Frontal cortex (tissue), 4 donors: ENCODE data around the gene CLCN5. TPM values are rescaled to one million over a fixed set of nuclear protein-coding genes. Genes with fewer than 3 reads are reported as not detected.

ENCODE experiments used
- DNase-seq, 2 donors: peaks; one replicate each; pipeline ENCODE4 v3.0.0; 2012; ENCODE audit warnings: low spot score in 2 of 2
- FAIRE-seq: peaks from 2 replicates; lab custom pipeline; 2012; peaks lifted over from hg19 to GRCh38; lab: Jason Lieb, UNC
- total RNA-seq: library from RNA; depleted of rRNA; stranded (reverse); fragments of >200 nt; gene quantifications from one replicate; pipeline ENCODE4 v1.2.3, GENCODE V29; 2014
- donor health status: control.
- donor health status: control.
- donor health status: control.

Gene CLCN5
- total RNA-seq: 4.1 TPM

GRCh38 chrX:49922291-49923241, at the start of gene CLCN5:
Gene CLCN5 (plus strand): TSS chrX:49922596. CDS start chrX:49925299, 2,703 bp downstream.
- FAIRE-seq (no peak), DNase-seq (peak; percentile 75 to 77)

- no peak for FAIRE-seq
- peak in 1 of 2 donors; percentile 23 for DNase-seq
These were observed 45.6 kb upstream of the CLCN5 start for GRCh38 chrX:49876750-49877149.

- FAIRE-seq: no peak
- no peak for DNase-seq
These were observed 44.8 kb upstream of the CLCN5 start for GRCh38 chrX:49877397-49878101.

- FAIRE-seq (no peak), DNase-seq (no peak)
These were observed 44.1 kb upstream of the CLCN5 start for GRCh38 chrX:49878128-49878833.

GRCh38 chrX:49878834-49879655, 43.4 kb upstream of the CLCN5 start, which contains the start of gene USP27X:
Gene USP27X (plus strand): TSS chrX:49879484. CDS start chrX:49880308, 824 bp downstream.
- DNase-seq (peak; percentile 58 to 63), FAIRE-seq (no peak)

- FAIRE-seq (no peak), DNase-seq (peak in 1 of 2 donors; percentile 6)
These were observed 42.6 kb upstream of the CLCN5 start for GRCh38 chrX:49879656-49880277.

GRCh38 chrX:49880668-49881067, 41.7 kb upstream of the CLCN5 start:
- DNase-seq (no peak), FAIRE-seq (no peak)

GRCh38 chrX:49884290-49884862, 38.0 kb upstream of the CLCN5 start:
- DNase-seq (peak in 1 of 2 donors; percentile 21), FAIRE-seq (no peak)

- FAIRE-seq: no peak
- DNase-seq: no peak
These were observed 29.9 kb upstream of the CLCN5 start for GRCh38 chrX:49892542-49892941.

GRCh38 chrX:49896951-49897350, 25.4 kb upstream of the CLCN5 start:
- FAIRE-seq: no peak
- DNase-seq: no peak

GRCh38 chrX:49901048-49901447, 21.3 kb upstream of the CLCN5 start:
- no peak for DNase-seq
- no peak for FAIRE-seq

GRCh38 chrX:49910344-49910743, 12.1 kb upstream of the CLCN5 start:
- FAIRE-seq (no peak), DNase-seq (no peak)

- FAIRE-seq (no peak), DNase-seq (no peak)
These were observed 10.3 kb upstream of the CLCN5 start for GRCh38 chrX:49912086-49912485.

GRCh38 chrX:49912861-49913260, 9.5 kb upstream of the CLCN5 start:
- no peak for DNase-seq
- no peak for FAIRE-seq

- FAIRE-seq: no peak
- DNase-seq: peak in 1 of 2 donors; percentile 18
These were observed 6.8 kb upstream of the CLCN5 start for GRCh38 chrX:49915361-49916222.

- FAIRE-seq: no peak
- DNase-seq: peak in 1 of 2 donors; percentile 10
These were observed 2.8 kb upstream of the CLCN5 start for GRCh38 chrX:49919617-49920016.

- DNase-seq: no peak
- FAIRE-seq: no peak
These were observed 1.3 kb upstream of the CLCN5 start for GRCh38 chrX:49921109-49921508.

- FAIRE-seq (no peak), DNase-seq (no peak)
These were observed 2.8 kb downstream of the CLCN5 start for GRCh38 chrX:49925176-49925575.
